G401.6 (cell line): ENCODE results near the gene SERPINA4.

Experiments used
- FAIRE-seq: peaks from 2 replicates; lab custom pipeline; 2012; peaks lifted over from hg19 to GRCh38; lab: Jason Lieb, UNC

SERPINA4 gene

DNA sequence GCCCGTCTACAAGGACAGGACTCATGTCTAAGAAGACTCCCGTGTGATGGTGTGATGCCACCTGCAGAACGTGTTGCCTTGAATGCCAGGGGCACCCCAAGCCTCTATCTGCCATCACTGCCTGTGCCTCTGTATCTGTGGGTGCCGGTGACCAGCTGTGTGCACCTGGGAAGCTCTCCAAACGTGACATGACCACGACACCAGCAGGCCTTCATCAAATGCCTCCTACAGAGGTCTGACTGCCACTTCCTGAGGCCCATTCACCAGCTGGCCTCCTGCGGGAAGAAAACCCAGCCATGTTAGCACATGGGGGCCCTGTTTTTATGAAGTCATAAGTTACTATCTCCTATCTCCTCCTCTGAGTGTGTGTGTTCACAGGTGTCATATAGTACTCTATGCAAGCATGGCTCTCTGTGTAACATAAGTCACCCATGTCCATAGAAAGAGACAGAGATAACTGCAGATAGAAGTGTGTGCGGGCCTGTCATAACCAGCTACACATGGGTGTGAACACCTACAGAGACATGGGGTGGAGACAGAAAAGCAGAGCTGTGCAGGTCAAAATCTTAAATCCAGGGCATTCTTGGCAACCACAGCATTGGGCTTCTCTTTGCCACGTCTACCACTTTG, 18.3 kb upstream of the SERPINA4 start:
- no peak for FAIRE-seq

GRCh38 chr14:94543449-94544124, 17.7 kb upstream of the SERPINA4 start:
- no peak for FAIRE-seq

DNA sequence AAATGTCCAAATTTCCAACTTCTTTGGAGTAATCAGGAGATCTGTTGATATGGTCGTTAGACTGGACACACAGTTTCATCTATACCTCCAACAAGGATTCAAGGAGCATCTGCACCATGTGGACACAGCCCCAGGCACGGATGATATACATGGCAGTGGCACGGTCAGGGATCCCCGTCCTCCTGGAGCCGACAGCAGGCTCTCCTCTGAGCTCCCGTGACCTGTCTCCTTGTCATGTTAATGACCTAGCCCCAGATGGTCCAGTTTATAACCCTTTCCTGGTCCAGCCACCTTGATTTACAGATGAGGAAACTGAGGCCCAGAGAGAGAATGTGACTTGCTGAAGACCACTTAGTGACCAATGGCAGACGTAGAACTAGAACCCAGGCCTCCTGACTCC, 16.5 kb upstream of the SERPINA4 start:
- no peak for FAIRE-seq

GRCh38 chr14:94545131-94545841, 16.0 kb upstream of the SERPINA4 start:
- FAIRE-seq: no peak

DNA sequence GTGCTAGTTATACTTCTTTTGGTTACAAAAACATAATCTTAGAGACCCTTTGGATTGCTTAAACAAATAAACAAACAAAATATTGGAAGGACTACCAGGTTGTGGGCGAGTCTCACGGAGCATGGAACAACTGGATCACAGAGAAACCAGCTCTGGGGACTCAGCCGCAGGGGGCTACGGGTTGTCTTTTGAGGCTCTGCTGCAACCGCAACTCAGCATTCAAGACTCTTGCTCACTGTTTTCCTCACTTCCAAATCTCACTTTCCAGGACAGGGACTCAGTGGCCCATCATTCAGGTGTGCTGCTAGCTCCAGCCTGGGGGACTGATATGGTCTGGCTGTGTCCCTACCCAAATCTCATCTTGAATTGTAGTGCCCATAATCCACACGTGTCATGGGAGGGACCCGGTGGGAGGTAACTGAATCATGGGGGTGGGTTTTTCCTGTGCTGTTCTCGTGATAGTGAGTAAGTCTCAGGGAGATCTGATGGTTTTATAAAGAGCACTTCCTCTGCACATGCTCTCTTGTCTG, 14.0 kb upstream of the SERPINA4 start:
- no peak for FAIRE-seq

DNA sequence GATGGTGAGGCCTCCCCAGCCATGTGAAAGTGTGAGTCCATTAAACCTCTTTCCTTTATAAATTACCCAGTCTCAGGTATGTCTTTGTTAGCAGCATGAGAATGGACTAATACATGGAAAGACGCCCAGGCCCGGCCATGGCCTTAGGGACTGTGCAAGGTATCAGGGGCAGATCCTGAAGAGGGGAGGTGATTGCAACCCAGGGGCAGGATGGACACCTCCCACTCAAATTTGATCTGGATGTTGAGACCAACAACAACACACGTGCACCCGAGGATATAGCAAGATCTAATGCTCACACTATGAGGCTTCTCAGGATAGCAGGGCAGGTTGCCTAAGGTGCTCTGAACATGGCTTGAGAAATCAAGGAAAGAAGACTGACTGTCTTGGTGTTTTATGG, 13.5 kb upstream of the SERPINA4 start:
- no peak for FAIRE-seq

DNA sequence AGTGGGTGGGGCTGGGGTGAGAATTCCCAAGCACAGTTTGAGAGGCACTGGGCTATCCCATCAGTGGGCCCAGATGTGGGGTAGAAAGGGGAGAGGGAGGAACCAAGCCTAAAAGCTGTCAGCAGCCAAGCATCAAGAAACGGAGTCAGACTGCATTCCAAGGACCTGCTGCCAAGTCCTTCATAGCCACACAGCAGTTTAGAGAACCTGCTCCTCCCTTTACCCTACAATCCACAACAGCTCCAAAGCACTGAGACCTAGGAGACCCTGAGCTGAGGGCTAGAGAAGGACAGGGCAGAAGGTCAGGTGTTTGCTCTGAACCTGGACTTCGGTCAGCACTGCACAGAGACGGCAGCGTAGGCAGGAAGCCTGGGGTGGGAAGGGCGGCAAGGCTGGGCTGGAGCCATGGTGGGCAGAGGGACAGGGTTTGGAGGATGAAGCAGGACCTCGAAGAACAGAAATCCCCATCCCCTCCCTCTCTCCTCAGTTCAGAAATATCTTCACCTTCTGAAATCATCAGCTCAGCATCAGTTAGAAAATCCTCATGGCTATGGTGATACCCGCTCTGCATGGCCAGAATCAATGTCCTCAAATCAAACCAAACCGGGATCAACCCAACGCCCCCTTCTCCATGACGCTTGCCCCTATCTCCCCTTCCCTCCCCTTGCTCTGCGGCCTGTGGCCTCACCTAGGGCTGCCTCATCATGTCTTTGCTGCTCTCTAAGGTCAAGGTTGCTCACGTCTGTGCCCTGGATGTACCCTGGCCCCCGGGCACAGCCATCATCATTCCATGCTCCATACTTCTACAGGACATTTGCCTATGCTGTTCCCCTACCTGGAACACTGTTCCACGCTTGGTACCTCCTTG, 12.9 kb upstream of the SERPINA4 start:
- FAIRE-seq: no peak

DNA sequence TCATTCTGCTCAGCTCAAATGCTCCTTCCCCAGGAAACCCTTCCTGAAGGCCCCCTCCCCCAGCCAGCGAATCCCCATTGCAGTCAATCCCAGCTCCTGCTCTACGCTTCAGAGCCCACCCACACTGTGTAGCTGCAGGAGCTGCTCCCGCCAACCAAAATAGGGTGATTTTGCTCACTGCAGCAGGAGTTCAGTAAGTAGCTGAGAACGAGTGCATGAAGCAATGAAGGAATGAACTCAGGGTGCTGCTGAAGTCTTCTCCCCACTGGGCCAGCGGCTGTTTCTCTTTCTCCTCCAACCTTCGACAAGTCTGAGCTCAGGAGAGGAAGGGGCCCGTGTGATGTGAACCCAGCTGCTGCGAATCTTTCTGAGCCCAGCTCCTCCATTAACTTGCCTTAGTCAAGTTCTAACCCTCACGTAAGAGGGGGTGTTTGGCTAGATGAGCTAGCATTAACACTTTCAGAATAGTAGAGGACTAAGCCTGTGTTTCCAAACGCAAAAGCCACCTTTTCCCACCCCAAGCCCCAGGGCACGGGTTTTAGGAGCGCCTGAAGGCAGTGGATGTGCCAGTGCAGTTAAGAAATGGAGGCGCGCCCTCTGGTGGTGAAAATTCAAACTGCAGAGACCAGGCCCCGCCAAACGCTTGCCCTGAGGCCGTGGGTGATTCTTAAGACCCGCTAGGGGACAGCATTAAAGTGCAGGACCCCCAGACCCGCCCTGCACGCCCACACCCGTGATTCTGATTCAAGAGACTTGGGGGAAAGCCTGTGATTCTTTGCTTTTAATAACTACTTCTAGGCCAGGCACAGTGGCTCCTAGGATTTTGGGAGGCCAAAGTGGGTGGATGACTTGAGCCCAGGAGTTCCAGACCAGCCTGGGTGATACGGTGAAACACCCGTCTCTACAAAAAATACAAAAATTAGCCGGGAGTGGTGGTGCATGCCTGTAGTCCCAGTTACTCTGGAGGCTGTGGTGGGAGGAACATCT, 11.9 kb upstream of the SERPINA4 start:
- FAIRE-seq: no peak

- FAIRE-seq: no peak
These were observed 11.2 kb upstream of the SERPINA4 start for GRCh38 chr14:94550041-94550440.

DNA sequence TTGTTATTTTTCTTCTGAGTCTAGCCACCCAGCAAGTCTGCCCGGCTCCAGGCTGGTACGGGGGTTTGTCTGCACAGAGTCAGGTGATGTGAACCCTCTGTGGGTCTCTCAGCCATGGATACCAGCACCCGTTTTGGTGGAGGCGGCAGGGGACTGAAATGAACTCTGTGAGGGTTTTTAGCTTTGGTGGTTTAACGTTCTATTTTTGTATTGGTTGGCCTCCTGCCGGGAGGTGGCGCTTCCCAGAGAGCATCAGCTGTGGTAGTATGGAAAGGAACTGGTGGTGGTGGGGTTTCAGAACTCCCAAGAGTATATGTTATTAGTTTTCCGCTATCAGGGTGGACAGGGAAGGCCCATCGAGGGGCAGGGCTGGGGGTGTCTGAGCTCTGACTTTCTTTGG, 5.3 kb upstream of the SERPINA4 start:
- no peak for FAIRE-seq

DNA sequence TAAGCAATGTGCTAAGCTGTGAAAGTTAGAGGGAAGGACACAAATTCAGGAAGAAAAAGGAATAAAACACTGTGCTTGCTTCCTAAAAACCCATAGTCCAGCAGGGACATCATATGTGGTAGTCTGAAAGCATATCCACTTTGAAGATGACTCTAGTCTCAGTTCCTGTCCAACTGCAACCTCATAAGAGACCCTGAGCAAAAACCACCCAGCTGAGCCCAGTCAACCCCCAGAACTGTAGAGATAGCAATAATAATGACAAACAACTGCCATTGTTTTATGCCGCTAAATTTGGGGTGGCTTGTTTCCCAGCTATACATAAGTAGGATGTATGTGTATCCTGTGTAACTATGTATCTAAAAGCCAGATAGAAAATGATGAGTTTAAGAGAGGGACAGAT, 3.9 kb upstream of the SERPINA4 start:
- no peak for FAIRE-seq

GRCh38 chr14:94558842-94559241, 2.4 kb upstream of the SERPINA4 start:
- FAIRE-seq: no peak

- FAIRE-seq: no peak
These were observed 1.5 kb upstream of the SERPINA4 start for GRCh38 chr14:94559638-94560290.

DNA sequence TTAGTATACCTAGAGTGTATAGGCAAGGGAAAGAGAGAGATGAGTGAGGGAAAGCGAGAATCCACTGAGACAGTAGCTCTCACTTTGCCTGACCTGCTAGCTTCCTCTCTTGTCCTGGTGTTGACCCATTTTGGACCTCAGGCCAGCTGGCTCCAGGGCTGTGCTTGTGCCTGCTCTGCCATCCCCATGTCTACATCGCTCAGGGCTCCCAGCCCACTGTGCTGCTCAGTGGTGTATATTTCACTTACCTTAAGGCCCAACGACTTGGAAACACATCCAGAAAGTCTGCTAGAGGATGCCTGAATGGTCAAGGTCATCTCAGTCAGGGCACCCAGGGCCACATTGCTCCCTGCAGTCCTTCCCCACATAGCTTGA, 964 bp upstream of the SERPINA4 start:
- no peak for FAIRE-seq

DNA sequence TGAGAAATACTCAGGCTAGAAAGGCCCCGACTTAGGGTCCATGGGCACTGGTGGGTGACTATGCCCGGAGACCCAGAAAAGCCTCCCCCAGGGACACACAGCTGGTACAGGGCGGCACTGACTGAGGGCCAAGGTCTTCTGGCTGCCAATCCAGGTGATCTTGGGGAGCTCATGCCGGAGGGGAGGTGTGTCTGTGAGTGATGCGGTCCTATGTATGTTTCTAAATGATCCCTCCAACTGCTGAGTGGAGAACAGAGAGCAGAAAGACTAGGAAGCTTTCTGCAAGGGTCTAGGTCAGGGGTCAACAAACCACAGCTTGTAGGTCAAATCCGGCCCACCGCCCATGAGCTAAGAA, 391 bp downstream of the SERPINA4 start:
- no peak for FAIRE-seq

DNA sequence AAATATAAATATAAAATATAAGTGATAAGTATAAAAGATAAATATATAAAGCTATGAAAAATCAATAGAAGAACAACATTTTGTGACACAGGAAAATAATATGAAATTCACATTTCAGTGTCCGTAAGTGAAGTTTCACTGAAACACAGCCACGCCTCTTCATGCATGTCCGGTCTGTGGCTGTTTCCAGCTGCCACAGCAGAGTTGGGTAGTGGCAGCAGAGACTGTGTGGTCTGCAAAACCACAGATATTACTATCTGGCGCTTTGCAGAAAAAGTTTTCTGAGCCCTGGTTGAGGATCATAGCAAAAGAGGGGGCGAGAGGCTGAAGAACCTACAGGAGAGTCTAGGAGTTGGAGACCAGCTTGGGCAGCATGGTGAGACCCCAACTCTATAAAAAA, 780 bp downstream of the SERPINA4 start:
- no peak for FAIRE-seq

- no peak for FAIRE-seq
These were observed 2.0 kb downstream of the SERPINA4 start for GRCh38 chr14:94562941-94563883.

DNA sequence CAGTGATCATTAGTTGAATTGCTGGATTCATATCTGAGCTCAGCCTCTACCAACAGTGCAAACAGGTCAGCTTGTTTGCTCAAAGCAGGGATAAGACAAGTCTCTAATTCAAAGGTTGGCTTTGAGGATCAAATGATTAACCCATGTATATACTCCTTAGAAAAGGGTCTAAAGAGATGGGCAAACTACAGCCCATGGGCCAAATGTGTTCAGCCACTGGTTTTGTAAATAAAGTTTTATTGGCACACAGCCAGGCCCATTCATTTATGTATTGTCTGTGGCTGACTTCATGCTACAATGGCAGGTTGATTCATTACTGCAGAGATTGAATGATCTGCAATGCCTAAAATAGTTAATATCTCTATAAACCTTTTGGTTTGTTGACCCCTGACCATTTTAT, 3.1 kb downstream of the SERPINA4 start:
- no peak for FAIRE-seq

DNA sequence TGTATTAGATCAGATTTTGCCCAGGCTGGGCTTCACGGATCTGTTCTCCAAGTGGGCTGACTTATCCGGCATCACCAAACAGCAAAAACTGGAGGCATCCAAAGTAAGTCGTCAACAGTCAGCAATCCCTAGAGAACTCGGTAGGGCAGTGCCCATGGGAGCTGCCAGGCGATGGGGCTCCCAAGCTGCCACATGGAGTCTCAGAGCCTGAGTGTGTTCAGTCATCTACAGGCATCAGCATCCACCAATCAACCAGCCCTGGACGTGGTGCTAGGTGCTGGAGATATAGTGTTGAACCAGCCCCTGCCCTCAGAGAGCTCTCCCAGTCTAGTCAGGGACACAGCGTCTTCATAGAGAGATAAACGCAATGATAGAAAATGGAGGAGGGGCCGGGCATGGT, 6.9 kb downstream of the SERPINA4 start:
- FAIRE-seq: no peak
